ENCODE results near the gene SPSB1.
"Not testable (repeated sequence)": the region's sequence is repeated elsewhere in the genome, so short reads cannot be mapped to it uniquely, and the experiment has no call there.

The SPSB1 gene

GRCh38 chr1:9382643-9383491 is 90.2 kb downstream of the SPSB1 start:
- FAIRE-seq = no peak
- DNase-seq (ENCODE audit: insufficient read length, low spot score) = no peak
- no peak for TF ChIP-seq POLR2A (IDR thresholded peaks at IDR 0.05; ENCODE audit: low read depth, low read length)

GRCh38 chr1:9384128-9384527 is 91.4 kb downstream of the SPSB1 start:
- DNase-seq (ENCODE audit: insufficient read length, low spot score) (no peak), FAIRE-seq (no peak)
- TF ChIP-seq POLR2A (IDR thresholded peaks at IDR 0.05; ENCODE audit: low read depth, low read length) = no peak

- no peak for FAIRE-seq
- DNase-seq (ENCODE audit: insufficient read length, low spot score) = no peak
- TF ChIP-seq POLR2A (IDR thresholded peaks at IDR 0.05; ENCODE audit: low read depth, low read length) = no peak
Measured at GRCh38 chr1:9384751-9385245, 92.1 kb downstream of the SPSB1 start.

GRCh38 chr1:9385392-9385791 is 92.7 kb downstream of the SPSB1 start:
- DNase-seq (ENCODE audit: insufficient read length, low spot score); FAIRE-seq: not testable (repeated sequence)

- TF ChIP-seq POLR2A (IDR thresholded peaks at IDR 0.05; ENCODE audit: low read depth, low read length) = no peak
- DNase-seq (ENCODE audit: insufficient read length, low spot score) (no peak), FAIRE-seq (no peak)
Measured at GRCh38 chr1:9385801-9386573, 93.3 kb downstream of the SPSB1 start.

- DNase-seq (ENCODE audit: insufficient read length, low spot score) = peak; percentile 61
- no peak for TF ChIP-seq POLR2A (IDR thresholded peaks at IDR 0.05; ENCODE audit: low read depth, low read length)
- FAIRE-seq = no peak
Measured at GRCh38 chr1:9388335-9389180, 95.9 kb downstream of the SPSB1 start.

GRCh38 chr1:9389968-9390367 is 97.3 kb downstream of the SPSB1 start:
- FAIRE-seq (no peak), DNase-seq (ENCODE audit: insufficient read length, low spot score) (no peak)
- TF ChIP-seq POLR2A (IDR thresholded peaks at IDR 0.05; ENCODE audit: low read depth, low read length) = no peak

- TF ChIP-seq POLR2A (IDR thresholded peaks at IDR 0.05; ENCODE audit: low read depth, low read length) = no peak
- FAIRE-seq = no peak
- no peak for DNase-seq (ENCODE audit: insufficient read length, low spot score)
Measured at GRCh38 chr1:9391620-9392019, 98.9 kb downstream of the SPSB1 start.

GRCh38 chr1:9394010-9394409 is 101.3 kb downstream of the SPSB1 start:
- DNase-seq (ENCODE audit: insufficient read length, low spot score) (no peak), FAIRE-seq (no peak)
- no peak for TF ChIP-seq POLR2A (IDR thresholded peaks at IDR 0.05; ENCODE audit: low read depth, low read length)

- DNase-seq (ENCODE audit: insufficient read length, low spot score) (no peak), FAIRE-seq (no peak)
- TF ChIP-seq POLR2A (IDR thresholded peaks at IDR 0.05; ENCODE audit: low read depth, low read length) = no peak
Measured at GRCh38 chr1:9395018-9395417, 102.3 kb downstream of the SPSB1 start.

GRCh38 chr1:9397047-9397446 is 104.4 kb downstream of the SPSB1 start:
- TF ChIP-seq POLR2A (IDR thresholded peaks at IDR 0.05; ENCODE audit: low read depth, low read length) = no peak
- DNase-seq (ENCODE audit: insufficient read length, low spot score) = no peak
- FAIRE-seq = no peak

GRCh38 chr1:9397997-9398526 is 105.4 kb downstream of the SPSB1 start:
- FAIRE-seq (no peak), DNase-seq (ENCODE audit: insufficient read length, low spot score) (no peak)
- no peak for TF ChIP-seq POLR2A (IDR thresholded peaks at IDR 0.05; ENCODE audit: low read depth, low read length)

Measured in H54 (cell line).